ENCODE data around the gene SASH1. TPM values are rescaled to one million over a fixed set of nuclear protein-coding genes. Genes with fewer than 3 reads are reported as not detected.

The SASH1 gene
- total RNA-seq, 1 experiment from 2014 or later: 12.3 TPM

DNA sequence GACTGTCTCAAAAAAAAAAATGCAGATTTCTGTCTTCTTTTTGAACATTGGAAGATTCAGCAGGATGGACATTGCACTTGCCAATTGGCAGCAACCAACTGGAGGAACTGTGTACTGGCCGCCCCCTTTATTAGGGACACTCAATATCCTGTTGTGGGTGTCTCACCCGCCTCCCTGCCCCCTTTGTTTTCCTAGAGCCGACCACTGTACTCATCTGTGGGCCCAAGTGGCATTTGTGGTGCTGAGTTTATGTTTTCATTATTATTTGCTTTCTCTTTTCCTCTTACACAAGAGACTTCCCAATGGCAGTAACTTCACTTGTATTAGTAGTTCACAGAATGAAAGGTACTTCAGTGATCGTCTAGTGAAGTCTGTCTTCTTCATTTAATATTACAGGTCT lies 125.3 kb downstream of the SASH1 start:
- no TSS peak for BruUV-seq (replicated peaks)
- no peaks in the 10 kb centered on the region for H3K27me3 Mint-ChIP-seq (ENCODE audit: unreplicated experiment)
- TF ChIP-seq, protein P1, sequence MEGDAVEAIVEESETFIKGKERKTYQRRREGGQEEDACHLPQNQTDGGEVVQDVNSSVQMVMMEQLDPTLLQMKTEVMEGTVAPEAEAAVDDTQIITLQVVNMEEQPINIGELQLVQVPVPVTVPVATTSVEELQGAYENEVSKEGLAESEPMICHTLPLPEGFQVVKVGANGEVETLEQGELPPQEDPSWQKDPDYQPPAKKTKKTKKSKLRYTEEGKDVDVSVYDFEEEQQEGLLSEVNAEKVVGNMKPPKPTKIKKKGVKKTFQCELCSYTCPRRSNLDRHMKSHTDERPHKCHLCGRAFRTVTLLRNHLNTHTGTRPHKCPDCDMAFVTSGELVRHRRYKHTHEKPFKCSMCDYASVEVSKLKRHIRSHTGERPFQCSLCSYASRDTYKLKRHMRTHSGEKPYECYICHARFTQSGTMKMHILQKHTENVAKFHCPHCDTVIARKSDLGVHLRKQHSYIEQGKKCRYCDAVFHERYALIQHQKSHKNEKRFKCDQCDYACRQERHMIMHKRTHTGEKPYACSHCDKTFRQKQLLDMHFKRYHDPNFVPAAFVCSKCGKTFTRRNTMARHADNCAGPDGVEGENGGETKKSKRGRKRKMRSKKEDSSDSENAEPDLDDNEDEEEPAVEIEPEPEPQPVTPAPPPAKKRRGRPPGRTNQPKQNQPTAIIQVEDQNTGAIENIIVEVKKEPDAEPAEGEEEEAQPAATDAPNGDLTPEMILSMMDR (IDR thresholded peaks at IDR 0.05; ENCODE audit: unreplicated experiment): no peak
- H3K9me3 Mint-ChIP-seq (ENCODE audit: low read depth, unreplicated experiment): no peaks in the 10 kb centered on the region
- intact Hi-C loops (cut with micrococcal nuclease; ENCODE audit: unreplicated experiment): loop anchor here (10.0 kb wide), 1 partner anchor 963 kb away; the partner anchor contains the start of gene SAMD5
- H3K4me1 Mint-ChIP-seq (ENCODE audit: low read depth, unreplicated experiment): peaks cover 24% of the 10 kb centered on the region
- no peak for DNase-seq
- CTCF ChIA-PET: no interaction called here
- no peaks in the 10 kb centered on the region for H3K36me3 Mint-ChIP-seq (ENCODE audit: insufficient read depth, unreplicated experiment)
- no peak overlapping the region for H3K27ac Mint-ChIP-seq (ENCODE audit: unreplicated experiment)
- H3K4me3 Mint-ChIP-seq (ENCODE audit: low read depth, unreplicated experiment): no peak overlapping the region

DNA sequence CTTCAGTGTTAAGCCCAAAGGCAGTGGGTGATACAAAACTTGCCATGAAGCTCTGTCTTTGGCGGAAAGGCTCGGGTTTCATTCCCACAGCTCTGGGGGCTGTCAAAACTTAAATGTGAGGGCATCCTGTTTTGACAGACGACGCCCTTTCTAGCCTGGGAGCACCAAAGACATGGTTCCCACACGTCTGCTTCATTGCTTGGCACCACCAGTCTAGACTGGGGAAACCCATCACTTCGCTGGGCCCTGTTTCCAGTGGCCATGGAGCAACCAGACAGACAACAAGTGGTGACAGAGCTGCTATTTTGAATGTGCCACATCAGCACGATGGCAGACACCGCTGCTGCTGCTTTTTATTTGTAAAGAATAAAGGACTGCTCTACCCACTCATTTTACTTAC lies 127.5 kb downstream of the SASH1 start:
- H3K4me1 Mint-ChIP-seq (ENCODE audit: low read depth, unreplicated experiment): peaks cover 18% of the 10 kb centered on the region
- H3K36me3 Mint-ChIP-seq (ENCODE audit: insufficient read depth, unreplicated experiment): no peaks in the 10 kb centered on the region
- no peak overlapping the region for H3K27ac Mint-ChIP-seq (ENCODE audit: unreplicated experiment)
- no peak for DNase-seq
- no peaks in the 10 kb centered on the region for H3K9me3 Mint-ChIP-seq (ENCODE audit: low read depth, unreplicated experiment)
- no TSS peak for BruUV-seq (replicated peaks)
- intact Hi-C loops (cut with micrococcal nuclease; ENCODE audit: unreplicated experiment): no loop called here
- CTCF ChIA-PET: no interaction called here
- H3K4me3 Mint-ChIP-seq (ENCODE audit: low read depth, unreplicated experiment): no peak overlapping the region
- H3K27me3 Mint-ChIP-seq (ENCODE audit: unreplicated experiment): no peaks in the 10 kb centered on the region
- TF ChIP-seq, protein P1 (IDR thresholded peaks at IDR 0.05; ENCODE audit: unreplicated experiment): no peak

DNA sequence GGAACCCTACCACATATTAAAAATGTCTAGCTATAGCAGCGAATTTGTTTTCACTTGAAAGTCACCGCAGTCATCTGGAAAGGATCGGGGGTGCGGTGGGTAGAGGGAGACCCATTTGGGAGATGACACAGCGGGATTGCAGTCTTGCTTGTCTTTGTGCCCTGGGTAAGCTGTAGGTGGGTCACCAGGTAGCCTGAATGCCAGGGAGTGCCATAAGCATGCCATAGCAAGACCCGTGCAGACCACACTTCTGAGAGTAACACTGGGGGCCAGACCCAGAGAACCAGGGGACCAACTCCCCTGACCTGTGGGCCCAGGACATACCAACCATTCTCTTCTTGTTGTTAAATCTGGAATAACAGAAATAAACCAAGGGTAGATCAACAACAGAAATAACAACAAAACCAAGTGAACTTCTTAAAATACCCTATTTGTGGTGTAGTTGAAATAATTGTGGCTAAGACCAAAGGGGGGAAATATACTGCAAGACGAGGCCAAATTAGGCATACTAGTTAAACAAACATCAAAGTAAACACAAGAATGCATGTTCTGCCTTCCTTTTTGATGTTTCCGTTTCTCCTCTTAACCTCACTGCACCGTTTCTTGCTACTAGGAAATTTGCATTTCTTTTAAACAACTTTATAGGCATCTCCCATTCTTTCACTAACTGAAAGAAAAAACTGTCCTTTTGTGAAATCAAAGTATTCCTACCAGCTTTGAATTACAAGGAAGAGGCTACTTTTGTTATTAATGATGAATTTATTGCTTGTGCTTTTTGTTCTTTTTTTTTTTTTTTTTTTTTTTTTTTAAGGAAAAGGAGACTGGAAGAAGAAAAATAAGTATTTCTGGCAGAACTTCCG lies 128.2 kb downstream of the SASH1 start:
- H3K27me3 Mint-ChIP-seq (ENCODE audit: unreplicated experiment): no peaks in the 10 kb centered on the region
- H3K9me3 Mint-ChIP-seq (ENCODE audit: low read depth, unreplicated experiment): no peaks in the 10 kb centered on the region
- no TSS peak for BruUV-seq (replicated peaks)
- H3K4me1 Mint-ChIP-seq (ENCODE audit: low read depth, unreplicated experiment): peaks cover 13% of the 10 kb centered on the region
- CTCF ChIA-PET: interaction anchor here (0.6 to 0.7 kb wide), 3 partner anchors 207 to 501 kb away, joined by 3 to 6 read pairs (median 5); no protein-coding TSS in a partner anchor
- H3K4me3 Mint-ChIP-seq (ENCODE audit: low read depth, unreplicated experiment): no peak overlapping the region
- DNase-seq: no peak
- TF ChIP-seq, protein P1 (IDR thresholded peaks at IDR 0.05; ENCODE audit: unreplicated experiment): no peak
- intact Hi-C loops (cut with micrococcal nuclease; ENCODE audit: unreplicated experiment): no loop called here
- H3K27ac Mint-ChIP-seq (ENCODE audit: unreplicated experiment): no peak overlapping the region
- no peaks in the 10 kb centered on the region for H3K36me3 Mint-ChIP-seq (ENCODE audit: insufficient read depth, unreplicated experiment)

DNA sequence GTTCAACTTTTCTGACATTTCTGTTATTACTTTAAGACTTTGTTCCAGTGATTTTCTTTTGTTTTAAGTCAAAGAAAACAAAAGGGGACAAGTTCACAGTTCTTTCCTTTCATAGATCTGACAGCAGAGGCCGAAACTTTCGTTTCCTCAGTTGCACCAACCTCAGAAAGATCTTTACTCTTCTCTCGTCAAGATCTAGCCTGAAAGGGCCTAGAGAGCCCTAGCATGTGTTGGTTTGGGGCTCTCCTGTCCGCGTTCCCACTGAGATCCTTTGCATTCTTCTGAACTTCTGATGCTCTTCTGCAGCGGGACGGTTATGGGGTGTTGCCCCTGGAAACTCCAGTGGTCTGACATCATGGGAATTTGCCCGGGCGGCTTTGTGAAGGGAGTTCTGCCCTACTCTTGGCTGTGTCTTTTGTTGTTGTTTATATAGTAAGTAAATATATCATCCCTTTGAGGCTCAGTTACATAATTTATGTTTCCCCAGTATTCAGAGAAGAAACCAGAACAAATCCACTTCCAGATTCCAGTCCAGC lies 129.1 kb downstream of the SASH1 start:
- Mint-ChIP-seq H3K36me3 (ENCODE audit: insufficient read depth, unreplicated experiment) (no peaks in the 10 kb centered on the region), H3K9me3 (ENCODE audit: low read depth, unreplicated experiment) (no peaks in the 10 kb centered on the region), H3K4me3 (ENCODE audit: low read depth, unreplicated experiment) (no peak overlapping the region), H3K27me3 (ENCODE audit: unreplicated experiment) (no peaks in the 10 kb centered on the region), H3K27ac (ENCODE audit: unreplicated experiment) (no peak overlapping the region), H3K4me1 (ENCODE audit: low read depth, unreplicated experiment) (peaks cover 5% of the 10 kb centered on the region)
- no TSS peak for BruUV-seq (replicated peaks)
- DNase-seq: no peak
- intact Hi-C loops (cut with micrococcal nuclease; ENCODE audit: unreplicated experiment): no loop called here
- TF ChIP-seq, protein P1 (IDR thresholded peaks at IDR 0.05; ENCODE audit: unreplicated experiment): no peak
- CTCF ChIA-PET: no interaction called here

Measured in Calu3 (cell line).